GM19035 (cell line): ENCODE results near the gene SHTN1.

Experiments
- ATAC-seq: cut with Tn5 transposase; IDR thresholded peaks from one replicate; pipeline ENCODE4 v1.9.1; 2021; ENCODE audit not compliant: unreplicated experiment

SHTN1 gene

GRCh38 chr10:116878123-116878522, 126.9 kb downstream of the SHTN1 start:
- no peak for ATAC-seq

GRCh38 chr10:116877391-116877790, 127.6 kb downstream of the SHTN1 start:
- no peak for ATAC-seq

DNA sequence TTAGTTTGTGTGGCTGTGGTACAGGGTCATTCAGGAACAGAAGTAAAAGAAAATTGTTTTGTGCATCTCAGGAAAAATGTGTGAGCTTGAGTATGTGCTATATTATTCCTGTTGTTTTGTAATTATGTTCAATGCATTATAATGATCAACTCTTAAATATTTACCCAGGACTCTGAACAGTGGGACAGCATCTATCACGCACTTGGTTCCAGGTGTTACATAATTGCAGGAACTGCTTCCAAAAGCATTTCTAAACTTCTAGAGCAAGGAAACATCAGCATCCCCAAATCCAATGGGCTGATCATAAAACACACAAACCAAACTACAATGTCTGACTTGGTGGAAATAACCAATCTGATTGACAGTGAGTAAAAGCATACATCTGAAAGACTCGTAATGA, 129.1 kb downstream of the SHTN1 start:
- no peak for ATAC-seq

DNA sequence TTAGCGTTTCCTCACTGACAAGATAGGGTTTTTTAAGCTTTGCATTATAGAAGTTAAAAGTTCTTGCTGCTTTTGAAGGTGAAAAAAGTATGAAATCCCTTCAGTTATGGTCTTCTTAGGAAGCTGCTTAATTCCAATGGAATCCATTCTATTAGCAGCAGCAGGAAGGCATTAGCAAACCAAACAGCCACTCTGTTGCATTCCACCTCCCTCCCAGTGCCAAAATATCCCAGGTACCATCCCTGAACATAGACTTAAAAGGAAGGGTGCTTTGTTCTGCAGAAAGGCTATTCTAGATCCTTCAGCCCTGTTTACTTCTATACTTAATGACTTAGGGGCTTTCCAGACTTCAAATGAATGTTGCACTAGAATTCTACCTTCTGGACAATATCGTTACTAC, 131.9 kb downstream of the SHTN1 start:
- no peak for ATAC-seq

GRCh38 chr10:116870949-116871348, 134.0 kb downstream of the SHTN1 start:
- no peak for ATAC-seq

DNA sequence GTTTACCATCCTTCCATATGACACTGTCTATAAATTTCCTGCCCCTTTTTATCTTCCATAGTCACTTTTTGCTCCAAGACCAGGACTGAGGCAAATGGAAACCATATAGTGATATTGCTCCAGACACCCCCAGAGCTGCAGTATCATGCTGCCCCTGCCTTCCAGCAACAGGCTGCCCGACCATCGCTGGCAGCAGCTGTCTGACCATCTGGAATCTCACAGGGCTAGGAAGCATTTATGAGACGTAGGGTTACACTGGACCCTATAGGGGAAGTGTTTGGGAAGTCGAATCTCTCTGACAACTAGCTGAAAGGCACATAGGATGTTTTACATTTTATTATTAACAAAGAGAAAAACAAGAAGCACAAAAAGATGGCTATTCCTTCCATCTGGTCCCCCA, 136.3 kb downstream of the SHTN1 start:
- no peak for ATAC-seq

- ATAC-seq: no peak
Observed at GRCh38 chr10:116868198-116868676, 136.8 kb downstream of the SHTN1 start.

DNA sequence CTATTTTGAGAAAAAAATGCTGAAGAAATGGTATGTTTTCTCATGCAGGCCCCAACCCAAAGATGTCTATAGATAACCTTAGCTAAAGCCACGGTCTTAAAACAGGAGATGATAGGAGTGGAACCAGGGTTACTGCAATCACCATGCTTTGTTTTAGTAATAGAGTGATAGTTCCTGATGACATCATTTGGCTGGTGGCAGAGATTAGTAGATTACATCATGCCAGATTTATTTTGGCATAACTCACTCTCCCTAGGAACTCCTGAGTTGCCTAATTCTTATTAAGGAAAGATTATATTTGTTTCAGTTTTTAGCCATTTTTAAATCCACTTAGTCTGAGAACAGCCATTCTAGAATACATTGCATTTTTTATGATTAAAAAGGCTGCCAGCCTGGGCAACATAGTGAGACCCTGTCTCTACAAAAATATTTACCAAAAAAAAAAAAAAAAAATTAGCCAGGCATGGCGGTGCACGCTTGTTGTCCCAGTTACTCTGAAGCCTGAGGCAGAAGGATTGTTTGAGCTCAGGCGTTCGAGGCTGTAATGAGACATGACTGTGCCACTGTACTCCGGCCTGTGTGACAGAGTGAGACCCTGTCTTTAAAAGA, 137.9 kb downstream of the SHTN1 start:
- ATAC-seq: no peak

DNA sequence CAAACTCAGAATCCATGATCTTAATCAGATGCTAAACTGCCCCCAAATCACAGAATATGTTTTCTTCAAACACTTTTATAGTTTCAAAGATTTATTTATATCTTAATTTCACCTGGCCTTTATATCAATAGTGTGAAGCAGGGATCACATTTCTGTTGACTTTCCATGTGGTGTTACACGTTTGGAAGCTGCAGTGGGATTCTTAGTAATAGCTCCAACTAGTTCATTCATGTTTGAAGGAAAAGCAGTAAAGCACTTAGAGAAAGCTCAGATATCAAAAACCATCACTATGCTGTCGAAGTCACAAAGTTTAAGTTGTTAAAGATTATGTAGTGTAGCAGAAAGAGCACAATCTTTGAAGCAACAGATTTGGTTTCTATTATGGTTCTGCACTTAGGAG, 138.9 kb downstream of the SHTN1 start:
- ATAC-seq: no peak

DNA sequence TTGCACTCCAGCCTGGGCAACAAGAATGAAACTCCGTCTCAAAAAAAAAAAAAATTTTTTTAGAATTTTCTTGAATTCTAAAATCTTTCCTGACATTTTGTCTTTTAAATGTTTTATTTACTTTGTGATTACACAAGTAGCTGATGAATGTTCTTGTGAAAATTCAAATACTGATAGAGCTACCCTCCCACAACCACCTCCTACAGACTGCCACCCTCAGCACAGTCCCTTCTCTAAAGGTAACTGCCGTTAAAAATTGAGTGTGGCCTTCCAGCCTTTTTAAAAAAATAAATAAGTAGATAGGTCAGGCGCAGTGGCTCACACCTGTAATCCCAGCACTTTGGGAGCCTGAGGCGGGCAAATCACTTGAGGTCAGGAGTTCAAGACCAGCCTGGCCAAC, 140.6 kb downstream of the SHTN1 start:
- no peak for ATAC-seq

GRCh38 chr10:116861796-116862195, 143.2 kb downstream of the SHTN1 start:
- no peak for ATAC-seq

GRCh38 chr10:116857156-116857555, 147.8 kb downstream of the SHTN1 start:
- ATAC-seq: no peak

DNA sequence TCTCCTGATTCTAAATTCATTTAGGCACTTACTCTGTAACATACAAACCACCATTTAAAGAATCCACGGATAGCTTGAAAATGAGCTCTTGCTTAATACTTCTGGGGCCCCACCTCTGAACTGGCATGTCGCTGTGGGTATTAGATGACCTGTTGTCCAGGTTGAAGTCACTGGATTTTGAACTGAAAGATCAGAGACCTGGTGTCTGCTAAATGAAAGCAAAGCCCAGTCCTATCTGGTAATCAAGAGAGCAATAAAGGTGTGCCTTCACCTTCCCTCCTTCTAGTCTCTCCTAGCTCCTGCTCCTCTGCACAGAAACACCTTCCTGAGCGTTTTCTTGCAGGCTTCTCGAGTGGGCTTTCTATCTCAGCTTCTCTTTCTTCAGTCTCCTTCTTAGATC, 151.3 kb downstream of the SHTN1 start:
- ATAC-seq: no peak

GRCh38 chr10:116853287-116853686, 151.7 kb downstream of the SHTN1 start:
- ATAC-seq: no peak

- no peak for ATAC-seq
Observed at GRCh38 chr10:116852246-116852645, 152.7 kb downstream of the SHTN1 start.

- ATAC-seq: no peak
Observed at GRCh38 chr10:116850058-116850611, 154.9 kb downstream of the SHTN1 start.

- ATAC-seq: peak; percentile 56
Observed at GRCh38 chr10:116849248-116850057, 155.5 kb downstream of the SHTN1 start, which contains the start of gene ENO4. TSS of gene ENO4 (plus strand) at chr10:116849499. CDS start at chr10:116849567, 68 bp downstream.

DNA sequence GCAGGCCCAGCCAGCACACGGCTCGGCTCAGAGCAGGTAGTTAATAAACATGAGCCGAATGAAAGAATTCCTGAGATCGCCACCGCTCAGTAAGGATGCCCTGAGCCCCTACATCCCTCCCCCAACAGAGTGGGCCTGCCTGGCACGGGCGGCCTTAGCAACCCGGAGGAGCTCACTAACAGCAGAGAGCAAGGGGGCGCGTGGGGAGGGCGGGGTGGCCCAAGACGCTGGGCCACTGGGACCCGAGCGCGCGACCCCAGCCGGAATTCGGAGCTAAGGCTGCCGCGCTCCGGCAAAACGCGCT, 156.1 kb downstream of the SHTN1 start:
- ATAC-seq: no peak

DNA sequence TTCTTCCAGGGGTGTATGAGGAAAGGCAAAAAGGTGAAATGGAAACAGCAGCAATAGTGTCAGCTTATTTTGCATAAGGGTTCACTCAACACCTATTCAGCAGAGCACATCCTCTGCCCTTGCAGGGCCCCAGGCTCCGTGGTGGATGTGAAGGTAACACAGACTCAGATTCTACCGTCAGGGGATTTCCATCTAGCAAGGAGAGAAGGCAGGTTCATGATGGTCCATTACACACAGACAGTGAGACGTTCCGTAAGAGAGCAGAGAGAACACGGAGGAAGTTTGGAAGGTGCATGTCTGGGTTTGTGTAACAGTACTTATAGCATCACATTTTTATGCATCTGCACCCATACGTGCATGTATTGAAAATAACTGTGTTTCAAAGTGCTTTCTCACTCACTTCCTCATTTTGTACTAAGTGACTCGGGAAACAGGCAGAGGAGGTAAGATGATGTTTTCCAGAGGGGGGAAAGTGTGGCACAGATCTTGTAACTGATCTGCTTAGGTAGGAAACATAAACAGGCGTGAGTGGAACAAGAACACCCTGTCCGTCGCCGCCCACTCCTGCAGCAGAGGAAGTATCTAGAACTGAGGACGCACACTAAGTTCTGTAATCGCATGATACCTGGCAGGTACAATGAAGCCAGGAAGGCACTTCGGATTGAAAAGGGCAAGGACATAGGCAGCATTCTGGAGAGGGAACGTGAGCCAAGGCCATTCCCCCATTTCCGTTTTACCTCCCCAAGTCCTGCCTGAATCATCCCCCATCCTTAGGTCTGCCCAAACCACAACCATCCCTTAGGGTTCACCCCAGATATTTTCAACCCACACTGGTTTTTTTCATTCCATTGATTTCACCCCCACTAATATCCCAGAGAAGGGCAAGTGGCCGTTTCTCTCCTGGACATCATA, 156.7 kb downstream of the SHTN1 start:
- ATAC-seq: peak; percentile 70

- ATAC-seq: no peak
Observed at GRCh38 chr10:116845823-116846222, 159.2 kb downstream of the SHTN1 start.

DNA sequence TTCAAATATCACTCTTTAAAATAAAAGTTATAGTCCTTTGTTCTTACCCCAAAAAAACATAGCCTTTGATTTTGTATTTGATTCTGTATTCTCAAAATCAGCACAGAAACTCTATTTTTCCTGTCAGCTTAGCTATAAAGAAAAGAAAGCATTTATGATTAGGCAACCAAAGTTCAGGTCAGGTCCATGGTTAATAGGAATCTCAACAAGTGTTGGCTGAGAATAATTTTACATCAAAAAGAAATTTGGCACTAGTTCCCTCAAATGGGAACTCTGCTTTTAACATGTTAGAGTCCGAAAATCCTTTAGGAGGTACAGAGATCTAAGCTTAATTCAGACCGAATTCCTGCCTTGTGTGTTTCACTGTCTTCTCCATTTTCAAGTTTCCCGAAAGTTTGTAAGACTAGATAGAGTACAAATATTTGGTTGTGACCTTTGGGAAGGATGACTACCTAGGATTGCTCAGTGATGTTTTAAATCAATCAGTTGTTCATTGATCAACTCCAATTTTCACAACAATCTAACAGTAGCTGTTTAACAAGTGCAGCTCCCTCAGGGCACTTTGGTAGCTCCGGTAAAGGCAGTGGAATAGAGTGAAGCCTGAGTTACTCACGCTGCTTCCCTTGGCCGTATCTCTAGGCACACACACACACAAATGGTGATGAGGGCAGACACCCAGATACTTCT, 164.5 kb downstream of the SHTN1 start:
- ATAC-seq: no peak
